HG03378 (cell line): Measurements from ENCODE around the gene IQCM.
"Not testable (repeated sequence)": the region's sequence is repeated elsewhere in the genome, so short reads cannot be mapped to it uniquely, and the experiment has no call there.

Source experiments
- ATAC-seq: cut with Tn5 transposase; IDR thresholded peaks from one replicate; pipeline ENCODE4 v1.9.1; 2021; ENCODE audit warnings: mild to moderate bottlenecking, moderate library complexity; ENCODE audit not compliant: unreplicated experiment

The IQCM gene

GRCh38 chr4:149489321-149489720 is 326.3 kb downstream of the IQCM start:
- no peak for ATAC-seq

- ATAC-seq = no peak
These were observed 328.8 kb downstream of the IQCM start for GRCh38 chr4:149486861-149487260.

- ATAC-seq = not testable (repeated sequence)
These were observed 347.0 kb downstream of the IQCM start for GRCh38 chr4:149468669-149469068.

- ATAC-seq = no peak
These were observed 349.2 kb downstream of the IQCM start for GRCh38 chr4:149466446-149466845.

GRCh38 chr4:149465955-149466354 is 349.7 kb downstream of the IQCM start:
- no peak for ATAC-seq

GRCh38 chr4:149443537-149443936 is 372.1 kb downstream of the IQCM start:
- ATAC-seq = no peak

- ATAC-seq = no peak
These were observed 374.3 kb downstream of the IQCM start for GRCh38 chr4:149441338-149441737.

- no peak for ATAC-seq
These were observed 389.2 kb downstream of the IQCM start for GRCh38 chr4:149426461-149426860.

- no peak for ATAC-seq
These were observed 406.1 kb downstream of the IQCM start for GRCh38 chr4:149409555-149409962.

GRCh38 chr4:149409146-149409545 is 406.5 kb downstream of the IQCM start:
- no peak for ATAC-seq

GRCh38 chr4:149404143-149404542 is 411.5 kb downstream of the IQCM start:
- ATAC-seq = no peak

- no peak for ATAC-seq
These were observed 412.6 kb downstream of the IQCM start for GRCh38 chr4:149403081-149403480.

GRCh38 chr4:149398993-149399392 is 416.6 kb downstream of the IQCM start:
- no peak for ATAC-seq

GRCh38 chr4:149370785-149371420 is 444.7 kb downstream of the IQCM start:
- peak; percentile 88 for ATAC-seq

- no peak for ATAC-seq
These were observed 445.6 kb downstream of the IQCM start for GRCh38 chr4:149370002-149370401.

GRCh38 chr4:149353241-149353640 is 462.4 kb downstream of the IQCM start:
- no peak for ATAC-seq

- ATAC-seq = no peak
These were observed 466.1 kb downstream of the IQCM start for GRCh38 chr4:149349541-149349940.

GRCh38 chr4:149347139-149347538 is 468.5 kb downstream of the IQCM start:
- no peak for ATAC-seq

- no peak for ATAC-seq
These were observed 470.2 kb downstream of the IQCM start for GRCh38 chr4:149345424-149345823.

GRCh38 chr4:149344436-149344835 is 471.2 kb downstream of the IQCM start:
- no peak for ATAC-seq

GRCh38 chr4:149343614-149344013 is 472.0 kb downstream of the IQCM start:
- no peak for ATAC-seq

- ATAC-seq = not testable (repeated sequence)
These were observed 474.5 kb downstream of the IQCM start for GRCh38 chr4:149341117-149341516.

- ATAC-seq = no peak
These were observed 487.5 kb downstream of the IQCM start for GRCh38 chr4:149328161-149328560.
